B cell (primary cell): ENCODE results near the gene PRIM1. TPM values are rescaled to one million over a fixed set of nuclear protein-coding genes. Genes with fewer than 3 reads are reported as not detected.

ENCODE experiments used
- ATAC-seq: fragments of 200-7000 bp; cut with Tn5 transposase; one replicate; pipeline ENCODE4 v1.10.0; 2021; ENCODE audit warnings: low read depth, mild to moderate bottlenecking, moderate number of reproducible peaks, moderate library complexity
- CTCF ChIA-PET: fragments of 350-600 bp; sonication (Branson Sonifier 250); formaldehyde crosslinking; loops from one replicate; lab custom pipeline; 2021; ENCODE audit warnings: antibody characterized with exemption, inconsistent platforms; lab: Charles Lee
- POLR2A ChIA-PET: fragments of 350-600 bp; sonication (Branson Sonifier 250); formaldehyde crosslinking; loops from one replicate; lab custom pipeline; 2021; ENCODE audit warnings: antibody characterized with exemption; lab: Charles Lee
- DNase-seq: peaks from one replicate; pipeline ENCODE4 v3.0.0; 2013
- H2AFZ ChIP-seq: 2 replicates; pipeline ENCODE4 v1.6.1; 2012; ENCODE audit warnings: mild to moderate bottlenecking, low read depth, low read length; ENCODE audit not compliant: insufficient read depth, poor library complexity, severe bottlenecking
- H3K27ac ChIP-seq, 2 donors: 1 replicate in 1 of 2; 2 replicates in 1 of 2; pipeline ENCODE4 v1.5.1; 2012 to 2013; ENCODE audit warnings: low read length in 2 of 2, mild to moderate bottlenecking in 2 of 2, moderate library complexity in 1 of 2
- H3K27me3 ChIP-seq, 4 experiments: fragments of 200-600 bp in 1 of 4; sonication (generic) in 1 of 4; replicated peaks in 1 of 4; 1 replicate in 2 of 4; 2 replicates in 2 of 4; pipeline versions ENCODE4 v1.6.1 to v1.7.0; 2013 to 2016; ENCODE audit warnings: low read length in 3 of 4, mild to moderate bottlenecking in 2 of 4, mixed read lengths in 1 of 4, moderate library complexity in 1 of 4; ENCODE audit not compliant: insufficient read depth in 4 of 4, control insufficient read depth in 3 of 4; ENCODE audit errors: control extremely low read depth in 1 of 4
- H3K36me3 ChIP-seq, 2 experiments: replicated peaks in 1 of 2; 1 replicate in 1 of 2; 2 replicates in 1 of 2; pipeline versions ENCODE4 v1.6.1 to v1.7.1; 2013; ENCODE audit warnings: low read length in 1 of 2; ENCODE audit not compliant: insufficient read depth in 2 of 2, control insufficient read depth in 1 of 2; ENCODE audit errors: control extremely low read depth in 1 of 2, extremely low read depth in 1 of 2
- H3K4me1 ChIP-seq, 2 donors: fragments of 200-600 bp in 1 of 2; sonication (generic) in 1 of 2; 1 replicate in 1 of 2; 2 replicates in 1 of 2; pipeline versions ENCODE4 v1.5.1 to v1.6.1; 2013 to 2017; ENCODE audit warnings: low read length in 2 of 2; ENCODE audit not compliant: control insufficient read depth in 2 of 2, insufficient read depth in 2 of 2
- H3K4me2 ChIP-seq: replicated peaks from 2 replicates; pipeline ENCODE3; 2012; ENCODE audit warnings: mild to moderate bottlenecking, low read depth, low read length; ENCODE audit not compliant: poor library complexity, severe bottlenecking
- H3K4me3 ChIP-seq, 5 experiments: fragments of 200-600 bp in 1 of 5; sonication (generic) in 1 of 5; 1 replicate in 3 of 5; 2 replicates in 2 of 5; pipeline versions ENCODE4 v1.5.1 to v1.7.0; 2011 to 2016; ENCODE audit warnings: low read length in 4 of 5, mild to moderate bottlenecking in 4 of 5, low read depth in 2 of 5, control low read depth in 1 of 5, moderate library complexity in 1 of 5; ENCODE audit not compliant: insufficient read depth in 1 of 5; ENCODE audit errors: control extremely low read depth in 1 of 5, extremely low read depth in 1 of 5
- H3K79me2 ChIP-seq: fragments of 200-600 bp; sonication (generic); one replicate; pipeline ENCODE4 v1.6.0; 2016; ENCODE audit warnings: low read length; ENCODE audit not compliant: control insufficient read depth, insufficient read depth
- H3K9ac ChIP-seq: fragments of 200-600 bp; sonication (generic); 2 replicates; pipeline ENCODE4 v1.6.1; 2017; ENCODE audit warnings: mild to moderate bottlenecking, low read length, moderate library complexity
- H3K9me3 ChIP-seq, 3 donors: one replicate each; pipeline versions ENCODE4 v1.6.1 to v1.7.1; 2013; ENCODE audit warnings: low read length in 2 of 3; ENCODE audit not compliant: control insufficient read depth in 2 of 3, insufficient read depth in 1 of 3; ENCODE audit errors: control extremely low read depth in 1 of 3
- H4K20me1 ChIP-seq: 2 replicates; pipeline ENCODE4 v1.6.0; 2012; ENCODE audit warnings: mild to moderate bottlenecking, low read length; ENCODE audit not compliant: insufficient read depth, control insufficient read depth, poor library complexity, severe bottlenecking
- H3K27ac Mint-ChIP-seq: one replicate; pipeline ENCODE4 v1.8.0; 2021; ENCODE audit warnings: mixed read lengths
- H3K27me3 Mint-ChIP-seq: one replicate; pipeline ENCODE4 v1.8.0; 2021; ENCODE audit warnings: mixed read lengths
- H3K4me1 Mint-ChIP-seq: one replicate; pipeline ENCODE4 v1.8.0; 2021; ENCODE audit warnings: mixed read lengths
- H3K4me3 Mint-ChIP-seq: one replicate; pipeline ENCODE4 v1.8.0; 2021; ENCODE audit warnings: mixed read lengths
- H3K9me3 Mint-ChIP-seq: one replicate; pipeline ENCODE4 v1.8.0; 2022; ENCODE audit warnings: mixed read lengths; ENCODE audit not compliant: insufficient read depth
- EZH2 ChIP-seq: IDR thresholded peaks from 2 replicates; pipeline ENCODE4 v1.6.1; 2012; ENCODE audit warnings: borderline replicate concordance, low read depth, mild to moderate bottlenecking, moderate library complexity, low read length; ENCODE audit not compliant: insufficient read depth, poor library complexity, severe bottlenecking
- WGBS: methylation state at CpG from one replicate; pipeline ENCODE4 v1.1.5; 2013; ENCODE audit warnings: missing lambda C conversion rate; ENCODE audit not compliant: insufficient coverage; 5-methylcytosine and 5-hydroxymethylcytosine counted together
- intact Hi-C: fragments of 100-400 bp; cut with micrococcal nuclease; formaldehyde crosslinking; loops from one replicate; pipeline ENCODE4 v1.10.0; 2022
- polyA plus RNA-seq: library from polyadenylated mRNA; depleted of rRNA; stranded (reverse); fragments of >200 nt; gene quantifications from 2 replicates; pipeline ENCODE4 v1.2.3, GENCODE V29; 2012
- total RNA-seq, 2 donors: library from RNA; stranded (reverse); fragments of 120-200 nt in 1 of 2; gene quantifications; 1 replicate in 1 of 2; 2 replicates in 1 of 2; pipeline versions ENCODE4 v1.2.3 to v1.2.4, GENCODE V29; 2013 to 2022
- TF ChIP-seq, protein P1 (sequence below): fragments of 200-600 bp; IDR thresholded peaks from one replicate; pipeline ENCODE4 v1.8.0; 2022; ENCODE audit warnings: antibody characterized with exemption, mild to moderate bottlenecking

PRIM1 gene
- total and polyA plus RNA-seq, 2 donors (not counting 1 experiment from before 2014, with no cell fraction given) = 16.9 to 25.4 TPM

DNA sequence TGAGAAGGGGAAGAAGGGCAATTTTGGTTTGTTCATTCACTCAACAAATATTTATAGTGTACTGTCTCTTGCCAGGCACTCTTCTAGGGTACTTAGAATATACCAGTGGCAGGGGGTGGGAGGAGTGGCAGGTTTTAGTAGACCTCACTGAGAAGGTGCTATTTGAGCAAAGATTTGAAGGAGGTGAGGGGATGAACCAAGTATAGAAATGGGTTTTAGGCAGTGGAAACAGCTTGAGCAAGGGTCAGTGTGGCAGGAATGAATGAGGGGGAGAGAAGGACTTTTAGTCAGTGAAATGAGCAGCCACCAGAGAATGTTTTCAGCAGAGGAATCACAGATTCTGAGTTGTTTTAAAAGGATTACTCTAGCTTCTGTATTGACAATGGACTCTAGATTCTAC, 2.3 kb downstream of the PRIM1 start:
- POLR2A ChIA-PET = no interaction called here
- H4K20me1 ChIP-seq = no peaks in the 10 kb centered on the region
- H3K27ac Mint-ChIP-seq = peak overlapping the region; percentile 90
- peaks cover 38% of the 10 kb centered on the region in 2 donors for H3K4me1 ChIP-seq
- ATAC-seq = no peak
- no peaks in the 10 kb centered on the region for H3K27me3 ChIP-seq
- H3K4me3 ChIP-seq = peak overlapping the region in 1 of 5 experiments; percentile 27
- H2AFZ ChIP-seq = no peak overlapping the region
- peak overlapping the region; percentile 4 for H3K9ac ChIP-seq
- peaks cover 47% of the 10 kb centered on the region for H3K4me1 Mint-ChIP-seq
- H3K4me3 Mint-ChIP-seq = peak overlapping the region; percentile 61
- no peak for DNase-seq
- H3K9me3 Mint-ChIP-seq = no peaks in the 10 kb centered on the region
- CTCF ChIA-PET = interaction anchor here (1.4 to 1.5 kb wide), 3 partner anchors 10 to 237 kb away, joined by 3 to 5 read pairs (median 3); no protein-coding TSS in a partner anchor
- H3K79me2 ChIP-seq = peaks cover 5% of the 10 kb centered on the region
- TF ChIP-seq, protein P1, sequence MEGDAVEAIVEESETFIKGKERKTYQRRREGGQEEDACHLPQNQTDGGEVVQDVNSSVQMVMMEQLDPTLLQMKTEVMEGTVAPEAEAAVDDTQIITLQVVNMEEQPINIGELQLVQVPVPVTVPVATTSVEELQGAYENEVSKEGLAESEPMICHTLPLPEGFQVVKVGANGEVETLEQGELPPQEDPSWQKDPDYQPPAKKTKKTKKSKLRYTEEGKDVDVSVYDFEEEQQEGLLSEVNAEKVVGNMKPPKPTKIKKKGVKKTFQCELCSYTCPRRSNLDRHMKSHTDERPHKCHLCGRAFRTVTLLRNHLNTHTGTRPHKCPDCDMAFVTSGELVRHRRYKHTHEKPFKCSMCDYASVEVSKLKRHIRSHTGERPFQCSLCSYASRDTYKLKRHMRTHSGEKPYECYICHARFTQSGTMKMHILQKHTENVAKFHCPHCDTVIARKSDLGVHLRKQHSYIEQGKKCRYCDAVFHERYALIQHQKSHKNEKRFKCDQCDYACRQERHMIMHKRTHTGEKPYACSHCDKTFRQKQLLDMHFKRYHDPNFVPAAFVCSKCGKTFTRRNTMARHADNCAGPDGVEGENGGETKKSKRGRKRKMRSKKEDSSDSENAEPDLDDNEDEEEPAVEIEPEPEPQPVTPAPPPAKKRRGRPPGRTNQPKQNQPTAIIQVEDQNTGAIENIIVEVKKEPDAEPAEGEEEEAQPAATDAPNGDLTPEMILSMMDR = no peak
- TF ChIP-seq EZH2 = no peak
- peak overlapping the region; percentile 51 for H3K4me2 ChIP-seq
- peak overlapping the region; percentile 59 to 73 for H3K27ac ChIP-seq
- H3K27me3 Mint-ChIP-seq = no peaks in the 10 kb centered on the region
- no peaks in the 10 kb centered on the region for H3K9me3 ChIP-seq
- H3K36me3 ChIP-seq = peaks cover 3 to 19% of the 10 kb centered on the region in 2 experiments
- intact Hi-C loops = loop anchor here (5.0 to 10.0 kb wide), 3 partner anchors 113 to 485 kb away; a partner anchor contains a TSS

DNA sequence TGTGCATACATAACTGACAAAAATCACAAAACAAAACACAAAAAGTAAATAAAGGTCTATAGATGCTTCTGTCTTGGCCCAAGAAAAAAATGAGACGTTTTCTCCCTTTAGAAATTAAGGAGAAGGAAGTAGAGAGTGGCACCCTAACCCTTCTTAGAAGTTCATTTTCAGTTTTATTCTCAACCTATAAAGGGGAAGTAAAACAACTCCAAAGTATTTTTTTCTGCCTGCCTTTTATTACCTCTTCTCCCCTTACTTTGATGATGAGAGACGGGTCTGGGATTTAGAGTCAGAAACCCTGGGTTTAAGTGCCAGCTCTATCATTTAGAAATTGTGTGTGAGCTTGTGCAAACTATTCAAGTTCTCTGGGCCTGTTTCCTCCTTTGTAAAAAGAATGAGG, 2.8 kb downstream of the PRIM1 start:
- H2AFZ ChIP-seq = peak overlapping the region; percentile 38
- no peak for TF ChIP-seq EZH2
- TF ChIP-seq, protein P1 = no peak
- DNase-seq = peak; percentile 64
- Mint-ChIP-seq H3K4me3 (peak overlapping the region; percentile 61), H3K27me3 (no peaks in the 10 kb centered on the region), H3K4me1 (peaks cover 47% of the 10 kb centered on the region), H3K27ac (peak overlapping the region; percentile 90), H3K9me3 (no peaks in the 10 kb centered on the region)
- peaks cover 38% of the 10 kb centered on the region in 2 donors for H3K4me1 ChIP-seq
- no CpG with 5 or more reads among the region's 2 CpGs for WGBS
- ChIA-PET CTCF (interaction anchor here (0.6 to 1.5 kb wide), 4 partner anchors 10 to 237 kb away, joined by 3 to 7 read pairs (median 4); no protein-coding TSS in a partner anchor), POLR2A (interaction anchor here (0.6 kb wide), 1 partner anchor 31 kb away, joined by 3 read pairs; no protein-coding TSS in a partner anchor)
- H3K9me3 ChIP-seq = no peaks in the 10 kb centered on the region
- H3K9ac ChIP-seq = peak overlapping the region; percentile 4
- peak overlapping the region; percentile 51 for H3K4me2 ChIP-seq
- peaks cover 3 to 20% of the 10 kb centered on the region in 2 experiments for H3K36me3 ChIP-seq
- peaks cover 9% of the 10 kb centered on the region for H3K79me2 ChIP-seq
- no peak for ATAC-seq
- peak overlapping the region in 1 of 5 experiments; percentile 27 for H3K4me3 ChIP-seq
- peak overlapping the region; percentile 59 to 73 for H3K27ac ChIP-seq
- H3K27me3 ChIP-seq = no peaks in the 10 kb centered on the region
- H4K20me1 ChIP-seq = no peaks in the 10 kb centered on the region
- intact Hi-C loops = no loop called here
